Lung (tissue), 12 donors: ENCODE measurements around the gene RBM28. TPM values are rescaled to one million over a fixed set of nuclear protein-coding genes. Genes with fewer than 3 reads are reported as not detected.

ENCODE experiments used
- ATAC-seq: fragments of 200-7000 bp; cut with Tn5 transposase; one replicate; pipeline ENCODE4 v1.9.1; 2020; ENCODE audit warnings: moderate number of reproducible peaks; ENCODE audit not compliant: insufficient read depth, low FRiP score
- DNase-seq, 3 donors: peaks; one replicate each; pipeline ENCODE4 v3.0.0-alpha.2; 2013 to 2017
- H3K27ac ChIP-seq, 2 donors: one replicate each; pipeline ENCODE4 v1.5.1; 2013; ENCODE audit warnings: mild to moderate bottlenecking in 2 of 2, moderate library complexity in 2 of 2, control low read depth in 1 of 2, inconsistent platforms in 1 of 2, low read depth in 1 of 2, low read length in 1 of 2
- H3K27me3 ChIP-seq, 3 donors: one replicate each; pipeline ENCODE4 v1.5.1; 2013; ENCODE audit warnings: low read length in 2 of 3; ENCODE audit not compliant: control insufficient read depth in 3 of 3, insufficient read depth in 3 of 3
- H3K36me3 ChIP-seq, 4 donors: one replicate each; pipeline ENCODE4 v1.5.1; 2013; ENCODE audit warnings: low read length in 4 of 4, mild to moderate bottlenecking in 1 of 4, moderate library complexity in 1 of 4; ENCODE audit not compliant: control insufficient read depth in 4 of 4, insufficient read depth in 4 of 4
- H3K4me1 ChIP-seq, 5 donors: one replicate each; pipeline ENCODE4 v1.5.1; 2013; ENCODE audit warnings: low read length in 5 of 5, mild to moderate bottlenecking in 2 of 5, moderate library complexity in 1 of 5; ENCODE audit not compliant: control insufficient read depth in 5 of 5, insufficient read depth in 5 of 5
- H3K4me3 ChIP-seq: one replicate; pipeline ENCODE4 v1.5.1; 2013; ENCODE audit warnings: mild to moderate bottlenecking, control low read depth, moderate library complexity
- H3K9ac ChIP-seq, 2 donors: one replicate each; pipeline ENCODE4 v1.5.1; 2013; ENCODE audit warnings: low read length in 2 of 2, control low read depth in 1 of 2; ENCODE audit not compliant: insufficient read depth in 1 of 2
- H3K9me3 ChIP-seq, 4 donors: one replicate each; pipeline ENCODE4 v1.5.1; 2013; ENCODE audit warnings: low read length in 3 of 4, mild to moderate bottlenecking in 1 of 4, moderate library complexity in 1 of 4; ENCODE audit not compliant: control insufficient read depth in 4 of 4, insufficient read depth in 3 of 4
- WGBS, 2 donors: extraction: QIAGEN DNeasy Blood & Tissue Kit; methylation state at CpG; one replicate each; pipeline ENCODE4 v1.1.7; 2013; 5-methylcytosine and 5-hydroxymethylcytosine counted together
- polyA plus RNA-seq, 2 donors: library from polyadenylated mRNA; stranded (reverse); fragments of 200-250 nt; gene quantifications; one replicate each; pipeline ENCODE4 v1.2.1, GENCODE V29; 2013
- total RNA-seq, 2 donors: library from RNA; depleted of rRNA in 1 of 2; stranded (reverse); fragments of >200 nt in 1 of 2; gene quantifications; one replicate each; pipeline ENCODE4 v1.2.1, GENCODE V29; 2014 to 2021
- TF ChIP-seq, protein P1 (sequence below): IDR thresholded peaks from 2 replicates; pipeline ENCODE4 v1.5.1; 2012; ENCODE audit warnings: mild to moderate bottlenecking; ENCODE audit errors: control extremely low read depth, extremely low read depth
- donor health status: control.
- donor health status: control.
- donor health status: Bipolar disorder and iron deficiency.
- donor health status: healthy.
- donor health status: DM: yes; HTN: yes; CAD: no.

Gene RBM28
- total and polyA plus RNA-seq, 4 donors, result 18.8 to 44.7 (median 27.2) TPM

- H3K4me1 ChIP-seq, result peaks cover 0 to 6% (median 0%) of the 10 kb centered on the region in 5 donors
- H3K9me3 ChIP-seq, result no peaks in the 10 kb centered on the region
- WGBS, 2 donors, result 53 to 64% methylated on average over 3 of the region's 3 CpGs
- no peak overlapping the region for H3K4me3 ChIP-seq
- TF ChIP-seq, protein P1, sequence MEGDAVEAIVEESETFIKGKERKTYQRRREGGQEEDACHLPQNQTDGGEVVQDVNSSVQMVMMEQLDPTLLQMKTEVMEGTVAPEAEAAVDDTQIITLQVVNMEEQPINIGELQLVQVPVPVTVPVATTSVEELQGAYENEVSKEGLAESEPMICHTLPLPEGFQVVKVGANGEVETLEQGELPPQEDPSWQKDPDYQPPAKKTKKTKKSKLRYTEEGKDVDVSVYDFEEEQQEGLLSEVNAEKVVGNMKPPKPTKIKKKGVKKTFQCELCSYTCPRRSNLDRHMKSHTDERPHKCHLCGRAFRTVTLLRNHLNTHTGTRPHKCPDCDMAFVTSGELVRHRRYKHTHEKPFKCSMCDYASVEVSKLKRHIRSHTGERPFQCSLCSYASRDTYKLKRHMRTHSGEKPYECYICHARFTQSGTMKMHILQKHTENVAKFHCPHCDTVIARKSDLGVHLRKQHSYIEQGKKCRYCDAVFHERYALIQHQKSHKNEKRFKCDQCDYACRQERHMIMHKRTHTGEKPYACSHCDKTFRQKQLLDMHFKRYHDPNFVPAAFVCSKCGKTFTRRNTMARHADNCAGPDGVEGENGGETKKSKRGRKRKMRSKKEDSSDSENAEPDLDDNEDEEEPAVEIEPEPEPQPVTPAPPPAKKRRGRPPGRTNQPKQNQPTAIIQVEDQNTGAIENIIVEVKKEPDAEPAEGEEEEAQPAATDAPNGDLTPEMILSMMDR, result no peak
- no peak overlapping the region for H3K27ac ChIP-seq
- no peak overlapping the region for H3K9ac ChIP-seq
- ATAC-seq (no peak), DNase-seq (no peak)
- peaks cover 0 to 38% (median 3%) of the 10 kb centered on the region in 4 donors for H3K36me3 ChIP-seq
- peaks cover 0 to 4% (median 0%) of the 10 kb centered on the region in 3 donors for H3K27me3 ChIP-seq
Observed at GRCh38 chr7:128390871-128391565, 47.3 kb upstream of the RBM28 start.

DNA sequence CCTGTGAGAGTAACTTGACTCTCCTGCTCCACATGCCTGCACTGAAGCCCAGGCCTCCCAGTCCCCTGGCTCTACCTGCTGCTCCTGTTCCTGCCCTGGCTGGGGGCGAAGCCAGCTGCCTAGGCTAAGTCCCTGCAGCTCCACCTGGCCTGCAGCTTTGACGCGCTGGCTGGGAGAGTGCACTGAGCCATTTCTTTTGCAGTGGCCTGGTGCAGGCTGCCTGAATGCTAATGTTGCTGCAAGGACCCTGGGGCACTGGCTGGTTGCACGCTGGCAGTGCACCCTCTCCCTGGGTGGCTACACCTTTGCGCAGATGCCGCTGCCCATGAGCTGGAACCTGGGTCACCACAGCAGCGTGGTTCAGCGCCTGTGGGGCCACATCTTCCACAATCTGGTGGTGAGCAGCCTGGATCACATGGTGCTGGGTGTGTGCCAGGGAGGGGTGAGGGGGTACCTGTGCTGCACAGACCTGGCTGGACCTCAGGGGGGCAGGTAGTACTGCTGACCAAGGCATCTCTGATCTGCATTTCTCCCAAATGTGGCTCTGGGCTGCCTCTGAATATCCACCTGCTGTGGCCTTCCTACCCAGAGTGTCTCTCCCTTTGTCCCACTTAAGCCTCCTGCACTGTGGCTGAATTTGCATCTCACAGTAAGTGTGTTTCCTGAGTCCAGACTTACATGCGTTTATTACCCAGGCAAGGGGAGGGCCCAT is 46.1 kb upstream of the RBM28 start:
- Histone ChIP-seq H3K27ac (no peak overlapping the region), H3K9me3 (no peaks in the 10 kb centered on the region), H3K27me3 (peaks cover 0 to 4% (median 0%) of the 10 kb centered on the region in 3 donors), H3K36me3 (peaks cover 0 to 27% (median 3%) of the 10 kb centered on the region in 4 donors), H3K4me1 (peaks cover 0 to 6% (median 0%) of the 10 kb centered on the region in 5 donors), H3K9ac (no peak overlapping the region), H3K4me3 (no peak overlapping the region)
- DNase-seq (no peak), ATAC-seq (no peak)
- whole genome bisulfite sequencing, 2 donors, result 71 to 81% methylated on average over 9 of the region's 9 CpGs
- TF ChIP-seq, protein P1, result no peak

- H3K9me3 ChIP-seq, result no peaks in the 10 kb centered on the region
- no peak for ATAC-seq
- no peak overlapping the region for H3K4me3 ChIP-seq
- no peak overlapping the region for H3K27ac ChIP-seq
- no peak for DNase-seq
- H3K27me3 ChIP-seq, result peaks cover 0 to 4% (median 0%) of the 10 kb centered on the region in 3 donors
- H3K9ac ChIP-seq, result no peak overlapping the region
- TF ChIP-seq, protein P1, result no peak
- peaks cover 0 to 6% (median 0%) of the 10 kb centered on the region in 5 donors for H3K4me1 ChIP-seq
- peaks cover 0 to 20% (median 2%) of the 10 kb centered on the region in 4 donors for H3K36me3 ChIP-seq
- 36 to 53% methylated on average over 2 of the region's 2 CpGs for WGBS, 2 donors
Observed at GRCh38 chr7:128389085-128389617, 45.4 kb upstream of the RBM28 start.
